AG09319 (cell line): ENCODE measurements around the gene IGLL1.
"Not testable (repeated sequence)": the region's sequence is repeated elsewhere in the genome, so short reads cannot be mapped to it uniquely, and the experiment has no call there.

ENCODE experiments used
- DNase-seq: peaks from one replicate; pipeline ENCODE4 v3.0.0-alpha.2; 2010; ENCODE audit warnings: low read depth; ENCODE audit errors: extremely low read depth
- TF ChIP-seq, protein P1 (sequence below): IDR thresholded peaks from 2 replicates; pipeline ENCODE4 v1.5.1; 2011; ENCODE audit warnings: low read depth, mild to moderate bottlenecking, inconsistent platforms, low read length, moderate library complexity

The IGLL1 gene

DNA sequence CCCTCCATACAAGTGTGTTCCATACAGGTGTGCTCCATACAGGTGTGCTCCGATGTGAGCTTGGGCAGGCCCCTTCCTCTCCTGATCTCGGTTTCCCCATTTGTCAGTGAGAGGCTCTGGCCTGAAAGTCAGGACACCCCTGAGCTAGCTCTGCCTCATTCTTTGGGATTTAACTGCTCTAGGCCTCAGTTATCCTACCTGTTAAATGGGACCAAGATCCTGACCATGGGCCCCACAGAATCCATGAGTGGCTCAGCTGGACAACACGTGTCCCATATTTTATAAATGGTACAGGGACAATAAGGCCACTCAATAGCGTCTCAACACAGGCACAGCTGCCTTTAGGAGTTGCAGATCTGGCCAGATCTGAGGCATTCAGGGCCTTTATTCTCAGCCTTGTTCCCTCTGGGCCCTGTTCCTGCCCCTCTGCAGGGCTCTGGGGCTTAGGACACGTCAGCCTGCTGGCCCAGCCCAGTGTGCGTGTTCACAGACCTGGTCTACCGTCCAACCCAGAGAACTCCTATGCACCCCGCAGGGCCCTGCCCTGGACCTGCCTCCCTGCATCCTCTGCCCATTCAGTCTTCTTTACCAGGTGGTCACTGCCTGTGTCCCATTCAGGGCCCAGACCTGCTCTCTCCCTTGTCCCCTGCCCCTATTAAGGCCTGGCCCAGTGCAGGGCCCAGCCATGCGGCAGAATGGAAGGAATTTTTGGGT, 18.9 kb upstream of the IGLL1 start:
- TF ChIP-seq, protein P1, sequence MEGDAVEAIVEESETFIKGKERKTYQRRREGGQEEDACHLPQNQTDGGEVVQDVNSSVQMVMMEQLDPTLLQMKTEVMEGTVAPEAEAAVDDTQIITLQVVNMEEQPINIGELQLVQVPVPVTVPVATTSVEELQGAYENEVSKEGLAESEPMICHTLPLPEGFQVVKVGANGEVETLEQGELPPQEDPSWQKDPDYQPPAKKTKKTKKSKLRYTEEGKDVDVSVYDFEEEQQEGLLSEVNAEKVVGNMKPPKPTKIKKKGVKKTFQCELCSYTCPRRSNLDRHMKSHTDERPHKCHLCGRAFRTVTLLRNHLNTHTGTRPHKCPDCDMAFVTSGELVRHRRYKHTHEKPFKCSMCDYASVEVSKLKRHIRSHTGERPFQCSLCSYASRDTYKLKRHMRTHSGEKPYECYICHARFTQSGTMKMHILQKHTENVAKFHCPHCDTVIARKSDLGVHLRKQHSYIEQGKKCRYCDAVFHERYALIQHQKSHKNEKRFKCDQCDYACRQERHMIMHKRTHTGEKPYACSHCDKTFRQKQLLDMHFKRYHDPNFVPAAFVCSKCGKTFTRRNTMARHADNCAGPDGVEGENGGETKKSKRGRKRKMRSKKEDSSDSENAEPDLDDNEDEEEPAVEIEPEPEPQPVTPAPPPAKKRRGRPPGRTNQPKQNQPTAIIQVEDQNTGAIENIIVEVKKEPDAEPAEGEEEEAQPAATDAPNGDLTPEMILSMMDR = no peak
- DNase-seq = no peak

DNA sequence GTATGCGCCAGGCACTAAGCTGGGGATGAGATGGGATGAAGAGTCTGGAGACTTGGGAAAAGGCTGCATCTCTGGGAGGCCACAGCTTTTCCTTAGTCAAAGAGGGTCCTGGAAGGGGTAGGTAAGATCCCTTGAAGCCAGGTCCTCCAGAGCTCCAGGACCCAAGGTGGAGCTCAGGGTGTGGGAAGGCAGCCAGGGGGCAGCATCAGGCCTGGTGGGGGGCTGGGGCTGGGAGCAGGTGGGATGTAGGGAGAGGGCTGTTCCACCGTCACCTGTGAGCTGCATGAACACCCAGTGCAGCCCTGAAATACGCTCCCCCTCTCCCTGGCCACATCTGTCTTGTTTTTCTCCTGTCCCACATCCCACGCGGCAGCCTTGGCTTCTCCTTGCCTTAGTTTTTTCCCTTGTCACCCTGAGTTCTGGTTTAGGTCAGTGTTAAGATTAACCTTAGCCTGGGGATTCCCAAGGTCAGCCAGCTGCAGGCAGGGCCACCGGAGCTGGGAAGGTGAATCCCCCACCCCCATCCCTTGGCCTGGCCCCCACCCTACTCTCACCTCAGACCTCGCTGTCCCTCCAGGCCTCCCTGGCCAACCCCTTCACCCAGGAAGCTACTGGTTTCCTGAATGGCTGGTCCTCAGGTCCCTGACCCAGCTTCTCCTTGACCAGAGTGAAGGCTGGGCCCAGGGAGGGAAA, 17.6 kb upstream of the IGLL1 start:
- DNase-seq = not testable (repeated sequence)

DNA sequence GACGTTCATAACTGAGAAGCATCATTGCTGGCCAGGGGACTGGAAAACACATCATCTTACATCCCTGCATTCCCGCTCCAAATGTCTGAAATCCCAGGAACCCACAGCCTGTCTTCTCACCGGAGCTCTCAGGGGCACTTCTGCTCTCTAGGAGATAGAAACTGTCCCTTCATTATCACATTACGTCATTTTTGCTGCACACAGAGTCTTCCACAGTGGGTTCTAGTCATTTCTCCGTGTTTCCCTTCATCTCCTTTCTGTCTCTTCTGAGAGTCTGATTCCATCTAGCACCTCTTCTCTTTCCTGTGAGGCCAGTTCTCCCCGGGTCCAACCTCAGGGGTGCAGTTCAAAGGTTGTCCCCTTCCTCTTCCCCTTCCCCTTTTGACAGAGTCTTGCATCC, 15.8 kb upstream of the IGLL1 start:
- not testable (repeated sequence) for DNase-seq

DNA sequence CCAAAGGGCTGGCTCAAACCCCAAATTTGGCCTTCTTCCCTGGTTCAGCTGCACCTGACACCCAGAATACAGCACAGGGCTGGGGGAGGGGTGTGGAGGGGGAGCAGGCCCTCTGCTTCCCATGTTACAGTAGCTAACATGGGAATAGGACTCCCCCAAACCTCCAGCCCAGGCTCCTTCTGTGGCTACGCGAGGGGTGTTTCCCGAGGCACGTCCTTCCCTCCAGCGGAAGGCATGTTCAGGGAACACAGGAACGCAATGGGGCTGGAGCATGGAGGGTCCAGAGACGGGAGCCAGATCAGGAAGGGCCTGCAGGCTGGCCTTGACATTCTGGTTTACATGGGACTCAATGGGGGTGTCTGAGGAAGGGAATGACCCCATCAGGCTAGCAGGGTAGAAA, 11.8 kb upstream of the IGLL1 start:
- no peak for DNase-seq
- TF ChIP-seq, protein P1 = no peak

DNA sequence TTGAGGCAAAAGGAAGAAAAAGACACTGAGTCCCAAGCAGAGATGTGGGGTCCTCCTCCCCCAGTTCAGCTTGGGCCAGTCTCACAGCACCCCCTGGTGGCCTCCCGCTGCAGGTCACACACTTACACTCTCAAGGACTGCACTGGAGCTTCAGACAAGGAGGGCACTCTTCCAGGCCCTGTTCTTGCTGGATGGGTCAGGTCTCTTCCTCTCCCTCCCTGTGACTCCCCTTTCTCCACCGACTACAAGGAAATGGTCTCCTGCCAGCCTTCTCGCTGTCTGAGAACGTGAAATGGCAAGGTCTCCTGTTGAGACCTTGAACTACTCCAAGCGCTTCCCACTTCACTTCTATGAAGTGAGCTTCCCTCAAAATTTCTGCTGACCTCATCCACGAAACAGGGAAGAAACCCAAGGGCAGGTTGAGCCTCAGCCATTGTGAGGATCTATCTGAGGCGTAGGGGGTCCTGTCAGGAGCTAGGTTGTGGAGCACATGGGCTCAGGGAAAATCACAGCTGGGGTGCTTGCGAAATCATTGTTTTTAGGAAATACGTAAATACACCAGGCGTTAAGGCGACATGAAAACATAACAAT, 11.2 kb upstream of the IGLL1 start:
- TF ChIP-seq, protein P1 = peak; percentile 87
- peak; percentile 11 for DNase-seq

DNA sequence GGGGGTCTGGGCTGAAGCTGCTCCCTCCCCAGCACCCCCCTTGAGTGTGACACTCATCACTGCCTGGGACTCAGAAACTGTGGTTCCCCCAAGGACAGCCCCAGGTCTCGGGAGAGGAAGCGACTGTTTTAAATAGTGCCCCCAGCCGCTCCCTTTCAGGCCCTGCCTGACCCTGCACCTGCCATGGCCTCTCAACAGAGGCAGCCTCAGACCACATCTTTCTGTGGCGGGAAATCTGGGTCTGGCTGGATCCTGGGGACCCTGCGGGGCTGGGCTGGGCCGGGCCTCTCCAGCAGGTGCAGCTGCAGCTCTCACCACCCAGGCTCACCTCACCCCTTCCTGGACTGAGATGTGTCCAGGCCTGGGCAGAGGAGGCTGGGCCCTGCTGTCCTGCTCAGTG, 3.7 kb upstream of the IGLL1 start:
- TF ChIP-seq, protein P1 = no peak
- DNase-seq = no peak

DNA sequence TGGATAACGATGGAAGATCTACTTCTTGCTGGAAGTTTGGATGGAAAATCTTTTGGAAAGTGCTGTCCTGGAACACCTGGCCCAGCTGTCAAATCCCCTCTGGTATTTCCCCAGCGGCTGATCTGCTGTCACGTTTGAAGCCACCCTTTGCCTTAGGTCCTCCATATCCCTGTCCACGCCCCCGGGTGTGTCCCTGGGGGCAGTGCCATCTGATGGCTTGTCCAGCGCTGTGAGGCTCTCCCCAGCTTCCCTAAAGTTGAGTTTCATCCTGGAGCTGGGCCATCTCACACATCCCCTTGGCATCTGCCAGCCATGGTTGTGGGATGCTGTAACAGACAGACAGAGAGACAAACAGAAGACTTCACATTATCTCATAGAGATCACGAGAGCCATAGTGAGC, 3.1 kb upstream of the IGLL1 start:
- TF ChIP-seq, protein P1 = no peak
- no peak for DNase-seq

DNA sequence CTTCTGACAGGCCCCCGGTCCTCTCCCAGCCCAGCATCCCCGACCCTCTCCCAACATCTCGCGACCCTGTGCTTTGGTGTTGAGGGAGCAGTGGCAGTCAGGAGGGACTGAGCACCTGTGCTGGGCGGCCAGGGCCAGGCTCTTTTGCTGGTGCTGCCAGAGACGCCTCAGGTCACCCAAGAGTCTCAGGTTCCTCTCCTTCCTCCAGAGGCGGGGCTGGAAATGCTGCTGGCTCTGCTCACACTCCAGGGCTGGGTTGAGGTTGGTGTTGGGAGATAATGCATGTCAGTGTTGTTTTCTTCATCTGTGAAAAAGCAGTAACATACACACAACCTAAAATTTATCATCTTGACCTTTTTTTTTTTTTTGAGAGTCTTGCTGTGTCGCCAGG, 1.2 kb upstream of the IGLL1 start:
- TF ChIP-seq, protein P1 = no peak
- no peak for DNase-seq
